Tibial nerve (tissue), 4 donors: ENCODE results near the gene NLRP14.

ENCODE experiments used
- CTCF ChIP-seq, 5 experiments: fragments of 200-600 bp in 3 of 5; fragments of 450-650 bp in 2 of 5; sonication (generic) in 3 of 5; IDR thresholded peaks; one replicate each; pipeline ENCODE4 v1.5.1; 2016 to 2019; ENCODE audit warnings: antibody characterized with exemption in 5 of 5, mild to moderate bottlenecking in 3 of 5, moderate library complexity in 2 of 5
- EP300 ChIP-seq, 2 donors: sonication (generic); formaldehyde crosslinking; IDR thresholded peaks; one replicate each; pipeline ENCODE4 v1.6.1; 2017; ENCODE audit warnings: antibody characterized with exemption in 2 of 2, mild to moderate bottlenecking in 1 of 2
- POLR2A ChIP-seq, 2 donors: fragments of 450-650 bp; IDR thresholded peaks; one replicate each; pipeline ENCODE4 v1.6.1; 2017; ENCODE audit warnings: antibody characterized with exemption in 2 of 2, mild to moderate bottlenecking in 2 of 2, moderate library complexity in 2 of 2

DNA sequence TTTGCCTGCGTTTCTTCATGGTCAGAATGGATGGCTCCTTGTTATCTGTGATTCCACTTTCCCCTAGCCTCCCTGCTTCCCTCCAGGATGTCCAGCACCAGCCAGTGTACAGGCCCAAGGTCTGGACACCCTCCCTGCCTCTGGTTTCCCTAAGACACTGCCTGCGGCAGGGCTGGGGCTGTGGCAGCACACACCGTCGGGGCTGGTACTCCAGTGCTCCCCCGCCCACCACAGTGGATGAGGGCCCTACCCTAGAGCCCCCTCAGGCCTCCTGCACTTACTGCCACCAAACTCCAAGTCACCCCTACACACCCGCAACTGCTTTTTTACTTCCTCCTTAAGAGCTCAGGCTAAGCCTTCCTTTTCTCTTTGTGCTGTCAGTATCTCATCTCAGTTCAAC, 29.1 kb upstream of the NLRP14 start:
- no peak for TF ChIP-seq POLR2A (IDR thresholded peaks at IDR 0.05)
- no peak for TF ChIP-seq CTCF (IDR thresholded peaks at IDR 0.05)
- TF ChIP-seq EP300 (IDR thresholded peaks at IDR 0.05): no peak
